ENCODE results near the gene TBC1D2B.
"Not testable (repeated sequence)": the region's sequence is repeated elsewhere in the genome, so short reads cannot be mapped to it uniquely, and the experiment has no call there.

TBC1D2B gene

DNA sequence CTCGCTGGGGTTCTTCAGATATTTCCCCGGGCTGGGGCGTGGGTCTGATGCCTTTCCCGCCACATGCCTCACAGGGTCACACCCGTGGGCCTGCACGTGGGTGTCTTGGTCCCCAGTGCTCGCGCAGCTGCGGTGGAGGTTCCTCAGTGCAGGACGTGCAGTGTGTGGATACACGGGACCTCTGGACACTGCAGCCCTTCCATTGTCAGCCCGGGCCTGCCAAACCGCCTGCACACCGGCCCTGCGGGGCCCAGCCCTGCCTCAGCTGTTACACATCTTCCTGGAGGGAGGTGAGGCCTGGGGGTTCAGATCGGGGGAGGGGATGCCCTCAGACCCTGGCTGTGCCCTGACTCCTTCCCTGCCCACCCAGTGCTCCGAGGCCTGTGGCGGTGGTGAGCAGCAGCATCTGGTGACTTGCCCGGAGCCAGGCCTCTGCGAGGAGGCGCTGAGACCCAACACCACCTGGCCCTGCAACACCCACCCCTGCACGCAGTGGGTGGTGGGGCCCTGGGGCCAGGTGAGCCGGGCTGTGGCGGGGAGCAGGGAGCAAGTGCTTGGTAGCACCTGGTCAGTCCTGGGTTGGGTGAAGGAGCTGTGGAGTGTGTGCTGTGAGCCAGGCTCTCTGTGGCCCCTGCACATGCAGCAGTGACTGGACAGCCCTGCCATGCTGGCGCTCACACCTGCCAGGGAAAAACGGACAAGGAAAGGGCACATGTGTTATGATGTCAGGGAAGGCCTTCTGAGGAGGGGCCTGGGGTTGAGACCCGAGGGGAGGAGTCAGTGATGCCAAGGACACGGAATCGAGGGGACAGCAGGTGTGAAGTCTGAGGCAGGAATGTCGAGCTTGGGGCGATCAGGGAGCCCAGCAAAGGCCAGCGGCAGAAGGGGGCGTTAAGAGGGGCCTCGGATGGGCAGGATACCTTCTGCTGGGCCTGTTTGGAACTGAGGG, 88.9 kb downstream of the TBC1D2B start:
- Mint-ChIP-seq H3K4me1 (ENCODE audit: low read depth) (peaks cover 7% of the 10 kb centered on the region), H3K4me3 (no peak overlapping the region), H3K9me3 (no peaks in the 10 kb centered on the region), H3K27ac (no peak overlapping the region), H3K27me3 (ENCODE audit: low read depth) (no peaks in the 10 kb centered on the region), H3K36me3 (ENCODE audit: low read depth) (peaks cover 6% of the 10 kb centered on the region)
- DNase-seq (ENCODE audit: low spot score) = no peak

DNA sequence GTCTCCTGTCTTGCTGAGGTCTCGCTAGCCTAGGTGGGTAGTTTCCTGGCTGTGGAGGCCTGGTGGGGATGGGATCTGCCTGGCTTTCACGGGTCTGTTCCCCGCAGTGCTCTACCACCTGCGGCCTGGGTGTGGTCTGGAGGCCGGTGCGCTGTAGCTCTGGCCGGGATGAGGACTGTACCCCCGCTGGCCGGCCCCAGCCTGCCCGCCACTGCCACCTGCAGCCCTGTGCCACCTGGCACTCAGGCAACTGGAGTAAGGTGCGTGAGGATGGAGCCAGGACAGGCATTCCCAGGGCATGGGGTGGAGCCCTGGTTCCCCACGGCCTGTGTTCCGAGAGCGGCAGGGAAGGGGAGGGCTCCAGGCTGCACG, 89.8 kb downstream of the TBC1D2B start:
- H3K36me3 Mint-ChIP-seq (ENCODE audit: low read depth); H3K27me3 Mint-ChIP-seq (ENCODE audit: low read depth); H3K9me3 Mint-ChIP-seq; DNase-seq (ENCODE audit: low spot score); H3K27ac Mint-ChIP-seq; H3K4me3 Mint-ChIP-seq; H3K4me1 Mint-ChIP-seq (ENCODE audit: low read depth): not testable (repeated sequence)

DNA sequence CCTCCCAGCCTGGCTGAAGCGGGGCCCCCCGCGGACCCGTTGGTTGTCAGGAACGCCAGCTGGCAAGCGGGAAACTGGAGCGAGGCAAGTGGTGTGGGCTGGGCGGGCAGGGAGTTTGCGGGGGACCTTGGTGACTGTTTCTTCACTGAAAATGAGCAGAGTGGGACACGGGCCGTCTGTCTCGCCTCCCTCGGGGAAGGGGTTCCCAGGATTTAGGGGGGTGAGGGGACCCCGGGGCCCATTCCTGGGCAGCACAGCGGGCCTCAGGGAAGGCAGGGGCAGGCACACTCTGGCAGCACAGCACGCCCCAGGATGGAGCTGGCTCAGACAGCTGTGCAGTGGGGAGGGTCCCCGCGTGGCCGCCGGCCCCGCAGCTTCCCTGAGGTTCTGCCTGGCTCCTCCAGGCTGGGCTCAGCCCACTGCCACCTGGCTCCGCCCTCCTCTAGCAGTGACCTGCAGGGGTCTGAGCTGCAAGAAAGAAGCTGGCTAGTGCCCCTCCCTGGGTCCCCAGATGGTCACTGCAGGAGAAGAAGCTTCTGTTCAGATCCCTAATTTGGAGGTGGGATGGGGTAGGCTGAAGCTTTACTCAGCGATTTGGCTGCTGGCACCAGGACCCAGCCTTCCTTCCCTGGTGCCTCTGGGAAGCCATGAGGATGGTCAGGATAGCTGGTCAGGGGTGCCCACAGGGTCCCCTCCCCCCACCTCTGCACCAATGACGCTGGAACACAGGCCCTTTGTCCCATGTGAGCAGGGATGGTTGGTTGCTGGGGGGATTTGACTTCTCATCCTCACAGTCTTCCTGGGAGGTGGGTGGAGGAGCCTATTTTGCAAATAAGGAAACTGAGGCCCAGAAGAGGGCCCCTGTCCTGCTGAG, 90.4 kb downstream of the TBC1D2B start:
- no peak for DNase-seq (ENCODE audit: low spot score)
- Mint-ChIP-seq H3K36me3 (ENCODE audit: low read depth) (peaks cover 3% of the 10 kb centered on the region), H3K4me1 (ENCODE audit: low read depth) (peaks cover 7% of the 10 kb centered on the region), H3K4me3 (no peak overlapping the region), H3K27me3 (ENCODE audit: low read depth) (no peaks in the 10 kb centered on the region), H3K27ac (no peak overlapping the region), H3K9me3 (no peaks in the 10 kb centered on the region)

DNA sequence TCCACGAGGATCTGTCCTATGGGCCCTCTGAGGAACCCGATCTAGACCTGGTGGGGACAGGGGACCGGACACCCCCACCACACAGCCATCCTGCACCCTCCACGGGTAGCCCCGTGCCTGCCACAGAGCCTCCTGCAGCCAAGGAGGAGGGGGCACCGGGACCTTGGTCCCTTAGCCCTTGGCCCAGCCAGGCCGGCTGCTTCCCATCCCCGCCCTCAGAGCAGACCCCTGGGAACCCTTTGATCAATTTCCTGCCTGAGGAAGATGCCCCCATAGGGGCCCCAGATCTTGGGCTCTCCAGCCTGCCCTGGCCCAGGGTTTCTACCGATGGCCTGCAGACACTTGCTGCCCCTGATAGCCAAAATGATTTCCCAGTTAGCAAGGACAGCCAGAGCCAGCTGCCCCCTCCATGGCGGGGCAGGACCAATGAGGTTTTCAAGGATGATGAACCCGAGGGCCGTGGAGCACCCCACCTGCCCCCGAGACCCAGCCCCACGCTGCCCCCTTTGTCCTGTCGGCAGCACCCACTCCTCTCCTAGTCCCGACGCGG, 91.5 kb downstream of the TBC1D2B start:
- no peak for DNase-seq (ENCODE audit: low spot score)
- Mint-ChIP-seq H3K36me3 (ENCODE audit: low read depth) (no peaks in the 10 kb centered on the region), H3K27me3 (ENCODE audit: low read depth) (no peaks in the 10 kb centered on the region), H3K4me3 (no peak overlapping the region), H3K4me1 (ENCODE audit: low read depth) (peaks cover 6% of the 10 kb centered on the region), H3K27ac (no peak overlapping the region), H3K9me3 (no peaks in the 10 kb centered on the region)

DNA sequence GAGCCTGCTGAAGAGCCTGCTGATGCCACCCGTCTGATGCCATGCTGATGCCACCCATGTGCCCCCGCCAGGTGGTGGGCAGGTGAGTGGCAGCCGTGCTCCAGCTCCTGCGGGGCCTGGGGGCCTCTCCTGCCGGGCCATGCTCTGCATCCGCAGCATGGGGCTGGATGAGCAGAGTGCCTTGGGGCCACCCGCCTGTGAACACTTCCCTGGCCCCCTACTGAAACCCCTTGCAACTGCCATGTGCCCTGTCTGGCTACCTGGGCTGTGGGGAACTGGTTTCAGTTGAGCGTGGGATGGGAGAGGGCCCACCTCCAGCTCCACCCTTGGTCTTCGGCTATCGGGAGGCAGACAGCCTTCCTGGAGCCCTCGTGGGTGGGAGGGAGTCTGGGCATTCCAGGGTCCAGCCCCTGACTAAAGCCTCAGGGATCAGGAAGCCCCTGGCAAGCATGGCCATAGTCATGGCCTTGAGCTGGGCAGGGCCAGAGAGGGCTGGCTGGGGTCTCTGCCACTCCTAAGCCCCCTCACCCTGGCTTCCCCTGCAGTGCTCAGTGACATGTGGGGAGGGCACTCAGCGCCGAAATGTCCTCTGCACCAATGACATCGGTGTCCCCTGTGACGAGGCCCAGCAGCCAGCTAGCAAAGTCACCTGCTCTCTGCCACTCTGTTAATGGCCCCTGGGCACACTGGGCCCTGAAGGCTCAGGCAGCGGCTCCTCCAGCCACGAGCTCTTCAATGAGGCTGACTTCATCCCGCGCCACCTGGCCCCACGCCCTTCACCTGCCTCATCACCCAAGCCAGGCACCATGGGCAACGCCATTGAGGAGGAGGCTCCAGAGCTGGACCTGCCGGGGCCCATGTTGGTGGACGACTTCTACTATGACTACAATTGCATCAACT, 92.2 kb downstream of the TBC1D2B start:
- no peak overlapping the region for H3K4me3 Mint-ChIP-seq
- no peaks in the 10 kb centered on the region for H3K9me3 Mint-ChIP-seq
- H3K36me3 Mint-ChIP-seq (ENCODE audit: low read depth) = no peaks in the 10 kb centered on the region
- H3K27ac Mint-ChIP-seq = no peak overlapping the region
- no peaks in the 10 kb centered on the region for H3K4me1 Mint-ChIP-seq (ENCODE audit: low read depth)
- no peak for DNase-seq (ENCODE audit: low spot score)
- no peaks in the 10 kb centered on the region for H3K27me3 Mint-ChIP-seq (ENCODE audit: low read depth)

DNA sequence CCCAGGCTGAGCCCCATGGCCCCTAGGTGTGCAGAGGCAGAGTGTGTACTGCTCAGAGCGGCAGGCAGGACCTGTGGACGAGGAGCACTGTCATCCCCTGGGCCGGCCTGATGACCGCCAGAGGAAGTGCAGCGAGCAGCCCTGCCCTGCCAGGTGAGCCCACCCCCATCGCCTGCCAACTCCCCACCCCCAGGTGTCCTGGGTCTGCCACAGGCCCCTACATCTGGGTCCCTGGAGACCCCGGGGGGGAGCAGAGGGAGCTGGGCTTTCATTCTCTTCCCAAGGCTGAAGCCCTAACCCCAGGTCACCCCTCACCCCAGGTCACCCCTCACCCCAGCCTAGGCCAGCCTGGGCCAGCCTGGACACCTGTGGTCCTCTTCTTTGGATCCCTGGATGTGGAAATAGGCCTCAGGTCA, 93.1 kb downstream of the TBC1D2B start:
- no peak overlapping the region for H3K4me3 Mint-ChIP-seq
- no peak for DNase-seq (ENCODE audit: low spot score)
- no peaks in the 10 kb centered on the region for H3K36me3 Mint-ChIP-seq (ENCODE audit: low read depth)
- no peaks in the 10 kb centered on the region for H3K9me3 Mint-ChIP-seq
- H3K4me1 Mint-ChIP-seq (ENCODE audit: low read depth) = no peaks in the 10 kb centered on the region
- H3K27me3 Mint-ChIP-seq (ENCODE audit: low read depth) = no peaks in the 10 kb centered on the region
- no peak overlapping the region for H3K27ac Mint-ChIP-seq

DNA sequence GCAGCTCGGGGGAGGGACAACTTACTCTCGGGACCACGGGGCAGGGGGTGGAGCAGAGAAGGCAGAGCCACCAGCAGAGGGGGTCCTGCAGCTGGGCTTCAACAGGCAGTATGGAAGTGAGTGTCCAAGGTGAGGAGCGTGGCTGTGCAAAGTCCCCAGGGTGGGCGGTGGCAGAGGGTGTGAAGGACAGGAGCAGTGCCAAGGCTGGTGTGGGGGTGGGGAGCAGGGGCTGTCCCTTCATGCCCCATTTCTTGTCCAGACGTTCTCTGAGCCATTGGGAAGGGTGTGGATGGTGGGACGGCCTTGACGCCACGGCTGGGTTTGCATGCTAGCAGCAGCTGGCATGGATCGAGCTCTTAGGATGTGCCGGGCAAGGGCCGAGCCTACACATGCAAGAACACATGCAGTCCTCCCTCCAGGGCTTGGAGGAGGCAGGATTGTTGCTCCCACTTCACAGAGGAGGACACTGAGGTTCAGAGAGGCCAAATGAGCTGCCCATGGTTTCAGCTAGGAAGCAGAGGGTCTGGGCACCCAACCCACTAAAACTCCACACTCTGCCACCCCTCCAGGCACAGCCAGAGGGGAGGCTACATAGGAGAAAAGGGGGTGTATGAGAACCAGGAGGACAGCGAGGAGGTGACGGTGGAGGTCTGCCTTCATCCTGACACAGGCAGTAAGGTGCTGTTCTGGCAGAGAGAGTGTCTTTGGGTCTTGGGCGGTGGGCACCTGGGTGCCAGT, 93.6 kb downstream of the TBC1D2B start:
- H3K9me3 Mint-ChIP-seq = no peaks in the 10 kb centered on the region
- no peak for DNase-seq (ENCODE audit: low spot score)
- H3K27me3 Mint-ChIP-seq (ENCODE audit: low read depth) = no peaks in the 10 kb centered on the region
- no peaks in the 10 kb centered on the region for H3K4me1 Mint-ChIP-seq (ENCODE audit: low read depth)
- no peak overlapping the region for H3K4me3 Mint-ChIP-seq
- H3K27ac Mint-ChIP-seq = no peak overlapping the region
- no peaks in the 10 kb centered on the region for H3K36me3 Mint-ChIP-seq (ENCODE audit: low read depth)

DNA sequence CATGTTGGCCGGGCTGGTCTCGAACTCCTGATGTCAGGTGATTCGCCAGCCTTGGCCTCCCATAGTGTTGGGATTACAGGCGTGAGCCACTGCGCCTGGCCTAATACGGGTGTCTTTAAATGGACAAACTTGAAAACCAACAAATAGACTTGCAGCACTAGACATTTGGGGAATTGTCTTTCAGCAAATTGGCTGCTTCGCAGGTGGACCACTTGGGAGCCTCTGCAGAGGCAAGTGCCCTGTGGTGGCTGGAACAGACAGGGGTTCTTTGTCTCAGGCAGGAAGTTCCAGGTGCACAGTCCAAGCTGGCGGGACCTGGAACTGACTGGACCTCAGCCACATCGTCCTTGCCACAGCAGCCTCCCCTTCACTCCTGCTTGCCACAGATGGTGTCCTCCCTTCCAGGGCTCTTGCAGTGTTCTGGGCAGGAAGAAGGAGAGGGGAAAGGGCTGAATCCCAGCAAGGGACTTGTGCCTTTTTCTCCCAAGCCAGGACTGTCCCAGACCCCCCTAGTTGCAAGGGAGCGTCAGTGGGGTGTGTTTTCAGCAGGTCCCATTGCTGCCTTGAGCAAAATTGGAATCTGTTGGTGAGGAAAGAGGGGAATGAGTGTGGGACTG, 94.3 kb downstream of the TBC1D2B start:
- no peaks in the 10 kb centered on the region for H3K36me3 Mint-ChIP-seq (ENCODE audit: low read depth)

DNA sequence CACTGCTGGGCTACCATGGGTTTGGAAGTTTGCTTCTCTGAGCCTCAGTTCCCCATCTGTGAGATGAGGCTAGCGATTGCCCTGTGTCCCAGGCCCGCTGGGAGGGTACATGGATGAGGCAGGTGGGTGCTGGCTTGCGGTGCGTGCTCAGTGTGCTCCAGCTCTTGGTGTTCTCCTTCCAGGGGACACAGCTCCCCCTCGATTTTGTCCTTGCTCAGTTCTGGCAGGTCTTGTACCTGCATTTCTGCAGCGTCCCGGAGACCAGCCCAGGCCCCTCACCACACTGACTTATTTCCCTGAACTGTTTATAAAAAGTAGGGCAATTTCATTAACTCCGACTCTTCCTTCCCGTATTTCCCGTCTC, 95.4 kb downstream of the TBC1D2B start:
- DNase-seq (ENCODE audit: low spot score) = no peak
- Mint-ChIP-seq H3K4me3 (no peak overlapping the region), H3K27ac (no peak overlapping the region), H3K4me1 (ENCODE audit: low read depth) (no peaks in the 10 kb centered on the region), H3K9me3 (no peaks in the 10 kb centered on the region), H3K36me3 (ENCODE audit: low read depth) (no peaks in the 10 kb centered on the region), H3K27me3 (ENCODE audit: low read depth) (no peaks in the 10 kb centered on the region)

More for the DNA sequence above, 94.3 kb downstream of the TBC1D2B start:
- no peaks in the 10 kb centered on the region for H3K9me3 Mint-ChIP-seq
- H3K4me1 Mint-ChIP-seq (ENCODE audit: low read depth) = no peaks in the 10 kb centered on the region
- H3K27ac Mint-ChIP-seq = no peak overlapping the region
- H3K27me3 Mint-ChIP-seq (ENCODE audit: low read depth) = no peaks in the 10 kb centered on the region
- no peak for DNase-seq (ENCODE audit: low spot score)
- no peak overlapping the region for H3K4me3 Mint-ChIP-seq

DNA sequence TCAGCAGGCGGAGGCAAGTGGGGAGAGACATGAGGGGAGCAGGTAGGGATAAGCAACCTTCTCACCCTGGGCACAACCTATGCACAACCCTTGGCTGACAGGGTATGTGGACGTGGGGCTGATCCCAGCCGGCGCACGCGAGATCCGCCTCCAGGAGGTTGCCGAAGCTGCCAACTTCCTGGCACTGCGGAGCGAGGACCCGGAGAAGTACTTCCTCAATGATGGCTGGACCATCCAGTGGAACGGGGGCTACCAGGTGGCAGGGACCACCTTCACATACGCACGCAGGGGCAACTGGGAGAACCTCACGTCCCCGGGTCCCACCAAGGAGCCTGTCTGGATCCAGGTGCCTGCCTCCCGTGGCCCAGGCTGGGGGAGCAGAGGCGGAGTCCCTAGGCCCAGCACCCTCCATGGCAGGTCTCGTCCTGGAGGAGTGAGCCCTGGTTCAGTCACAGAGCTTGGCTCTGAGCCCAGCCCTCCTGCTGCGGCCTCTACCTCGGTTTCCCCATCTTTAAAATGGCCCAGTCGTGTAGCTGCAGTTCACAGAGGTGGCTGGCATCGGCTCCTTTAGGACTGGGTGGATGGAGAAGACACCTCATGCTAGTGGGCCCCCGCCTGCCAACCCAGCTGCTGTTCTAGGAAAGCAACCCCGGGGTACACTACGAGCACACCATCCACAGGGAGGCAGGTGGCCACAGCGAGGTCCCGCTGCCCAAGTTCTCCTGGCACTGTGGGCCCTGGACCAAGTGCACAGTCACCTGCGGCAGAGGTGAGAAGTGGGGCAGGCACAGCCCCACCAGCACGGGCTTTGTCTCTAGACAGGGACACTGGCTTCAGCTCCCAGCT, 96.0 kb downstream of the TBC1D2B start:
- no peaks in the 10 kb centered on the region for H3K4me1 Mint-ChIP-seq (ENCODE audit: low read depth)
- no peaks in the 10 kb centered on the region for H3K9me3 Mint-ChIP-seq
- no peaks in the 10 kb centered on the region for H3K27me3 Mint-ChIP-seq (ENCODE audit: low read depth)
- DNase-seq (ENCODE audit: low spot score) = no peak
- H3K36me3 Mint-ChIP-seq (ENCODE audit: low read depth) = no peaks in the 10 kb centered on the region
- no peak overlapping the region for H3K27ac Mint-ChIP-seq
- no peak overlapping the region for H3K4me3 Mint-ChIP-seq

DNA sequence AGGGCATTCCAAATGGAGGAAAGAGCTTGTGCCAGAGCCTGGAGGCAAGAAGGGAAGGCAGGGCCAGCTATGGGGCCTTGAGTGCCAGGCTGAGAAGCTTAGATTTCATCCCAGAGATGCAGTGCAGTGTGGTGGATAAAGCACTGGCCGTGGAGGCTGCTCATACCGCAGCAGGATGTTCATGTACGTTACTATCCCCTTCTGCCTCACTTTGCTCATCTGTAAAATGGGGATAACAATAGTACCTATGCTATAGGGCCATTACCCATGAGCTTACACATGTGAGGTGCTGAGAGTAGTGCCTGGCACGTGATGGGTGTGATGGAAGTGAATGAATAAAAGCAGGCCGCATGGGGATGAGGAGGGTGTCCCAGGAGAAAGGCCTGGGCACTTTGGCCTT, 96.8 kb downstream of the TBC1D2B start:
- H3K4me1 Mint-ChIP-seq (ENCODE audit: low read depth); DNase-seq (ENCODE audit: low spot score); H3K4me3 Mint-ChIP-seq; H3K27ac Mint-ChIP-seq; H3K9me3 Mint-ChIP-seq; H3K36me3 Mint-ChIP-seq (ENCODE audit: low read depth); H3K27me3 Mint-ChIP-seq (ENCODE audit: low read depth): not testable (repeated sequence)

DNA sequence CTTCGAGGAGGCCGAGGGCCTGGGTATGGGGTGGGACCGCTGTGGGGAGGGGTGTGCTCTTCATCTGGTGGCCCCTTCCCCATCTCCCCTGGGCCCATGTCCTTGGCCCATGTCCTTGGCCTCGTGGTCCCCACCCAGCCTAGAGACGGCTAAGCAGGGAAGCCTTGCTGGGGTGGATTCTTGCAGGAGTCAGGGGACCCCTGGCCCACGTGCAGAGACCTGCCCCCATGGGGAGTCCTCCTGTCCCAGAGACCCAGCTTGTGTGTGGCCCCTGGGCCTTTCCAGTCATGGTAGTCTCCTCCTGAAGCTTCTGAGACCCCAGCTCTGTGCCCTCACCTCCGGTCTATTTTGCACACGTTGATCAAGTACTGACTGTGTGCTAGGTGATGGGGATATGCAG, 97.4 kb downstream of the TBC1D2B start:
- H3K9me3 Mint-ChIP-seq = no peaks in the 10 kb centered on the region
- no peaks in the 10 kb centered on the region for H3K36me3 Mint-ChIP-seq (ENCODE audit: low read depth)
- H3K4me1 Mint-ChIP-seq (ENCODE audit: low read depth) = no peaks in the 10 kb centered on the region
- H3K27me3 Mint-ChIP-seq (ENCODE audit: low read depth) = no peaks in the 10 kb centered on the region
- no peak overlapping the region for H3K4me3 Mint-ChIP-seq
- no peak overlapping the region for H3K27ac Mint-ChIP-seq
- no peak for DNase-seq (ENCODE audit: low spot score)

All from T-helper 2 cell treated with Interferon-gamma antibody and Interleukin-4, amounts not matched to agents 5 μg/mL and 100 μg/mL, for 36 hours (primary cell).